Esophagus (tissue), 2 donors: Measurements from ENCODE around the gene ADRA2B. TPM values are rescaled to one million over a fixed set of nuclear protein-coding genes. Genes with fewer than 3 reads are reported as not detected.

Experiments used
- H3K27ac ChIP-seq, 2 donors: one replicate each; pipeline ENCODE4 v1.5.1; 2013; ENCODE audit warnings: low read depth in 2 of 2, mild to moderate bottlenecking in 2 of 2, inconsistent platforms in 1 of 2, low read length in 1 of 2, moderate library complexity in 1 of 2
- H3K27me3 ChIP-seq, 2 donors: one replicate each; pipeline ENCODE4 v1.6.1; 2013; ENCODE audit warnings: low read length in 2 of 2, control low read depth in 1 of 2, mild to moderate bottlenecking in 1 of 2; ENCODE audit not compliant: insufficient read depth in 2 of 2, control insufficient read depth in 1 of 2
- H3K36me3 ChIP-seq, 2 donors: one replicate each; pipeline ENCODE4 v1.6.1; 2013; ENCODE audit warnings: low read length in 1 of 2; ENCODE audit not compliant: control insufficient read depth in 2 of 2, insufficient read depth in 2 of 2
- H3K4me1 ChIP-seq, 2 donors: one replicate each; pipeline ENCODE4 v1.6.1; 2013; ENCODE audit warnings: low read length in 1 of 2; ENCODE audit not compliant: control insufficient read depth in 2 of 2, insufficient read depth in 2 of 2
- H3K4me3 ChIP-seq, 2 donors: one replicate each; pipeline ENCODE4 v1.5.1; 2013; ENCODE audit warnings: low read length in 2 of 2, mild to moderate bottlenecking in 2 of 2, low read depth in 1 of 2, moderate library complexity in 1 of 2
- H3K9me3 ChIP-seq, 2 donors: one replicate each; pipeline ENCODE4 v1.6.1; 2013; ENCODE audit warnings: mild to moderate bottlenecking in 2 of 2, low read depth in 1 of 2, low read length in 1 of 2, moderate library complexity in 1 of 2; ENCODE audit not compliant: control insufficient read depth in 2 of 2, insufficient read depth in 1 of 2
- WGBS, 2 donors: extraction: QIAGEN DNeasy Blood & Tissue Kit; methylation state at CpG; one replicate each; pipeline ENCODE4 v1.1.7; 2013; 5-methylcytosine and 5-hydroxymethylcytosine counted together
- polyA plus RNA-seq, 2 donors: library from polyadenylated mRNA; stranded (reverse); fragments of 200-250 nt; gene quantifications; one replicate each; pipeline ENCODE4 v1.2.3, GENCODE V29; 2013
- donor health status: healthy with polysubstance abuse.
- donor health status: Bipolar disorder and iron deficiency.

ADRA2B gene
- polyA plus RNA-seq, 2 donors: 0.27 to 0.98 TPM

DNA sequence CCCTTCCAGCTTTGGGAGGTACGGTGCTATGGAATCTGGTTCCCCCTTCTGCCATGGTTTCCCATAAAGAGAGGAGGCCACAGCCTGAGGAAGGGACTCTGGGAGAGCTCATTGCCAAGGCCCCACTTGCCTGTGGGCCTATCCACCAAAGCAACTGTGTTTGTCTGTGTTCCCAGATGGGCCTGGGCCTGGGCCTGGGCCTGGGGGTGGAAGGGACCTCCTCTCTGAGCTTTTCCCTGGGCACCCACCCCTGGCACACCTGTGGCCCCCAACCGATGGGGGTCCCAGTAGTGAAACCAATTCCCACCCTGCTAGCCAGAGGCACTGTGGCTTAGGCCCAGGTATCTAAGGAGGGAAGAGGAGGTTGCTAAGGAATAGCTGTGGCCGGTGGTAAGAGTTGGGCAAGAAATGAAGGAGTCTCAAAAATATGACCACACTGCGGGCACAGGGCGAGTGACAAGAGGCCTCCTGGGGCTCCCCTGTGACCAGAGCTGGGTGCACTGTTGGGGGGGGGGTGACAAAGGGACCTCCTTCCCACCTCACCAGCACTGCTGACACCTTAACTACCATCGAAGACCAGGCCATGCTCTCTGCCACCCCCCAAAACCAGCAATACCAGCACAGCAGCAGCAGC lies 33.8 kb upstream of the ADRA2B start:
- 93% methylated on average over 6 of the region's 6 CpGs for whole genome bisulfite sequencing, 2 donors

DNA sequence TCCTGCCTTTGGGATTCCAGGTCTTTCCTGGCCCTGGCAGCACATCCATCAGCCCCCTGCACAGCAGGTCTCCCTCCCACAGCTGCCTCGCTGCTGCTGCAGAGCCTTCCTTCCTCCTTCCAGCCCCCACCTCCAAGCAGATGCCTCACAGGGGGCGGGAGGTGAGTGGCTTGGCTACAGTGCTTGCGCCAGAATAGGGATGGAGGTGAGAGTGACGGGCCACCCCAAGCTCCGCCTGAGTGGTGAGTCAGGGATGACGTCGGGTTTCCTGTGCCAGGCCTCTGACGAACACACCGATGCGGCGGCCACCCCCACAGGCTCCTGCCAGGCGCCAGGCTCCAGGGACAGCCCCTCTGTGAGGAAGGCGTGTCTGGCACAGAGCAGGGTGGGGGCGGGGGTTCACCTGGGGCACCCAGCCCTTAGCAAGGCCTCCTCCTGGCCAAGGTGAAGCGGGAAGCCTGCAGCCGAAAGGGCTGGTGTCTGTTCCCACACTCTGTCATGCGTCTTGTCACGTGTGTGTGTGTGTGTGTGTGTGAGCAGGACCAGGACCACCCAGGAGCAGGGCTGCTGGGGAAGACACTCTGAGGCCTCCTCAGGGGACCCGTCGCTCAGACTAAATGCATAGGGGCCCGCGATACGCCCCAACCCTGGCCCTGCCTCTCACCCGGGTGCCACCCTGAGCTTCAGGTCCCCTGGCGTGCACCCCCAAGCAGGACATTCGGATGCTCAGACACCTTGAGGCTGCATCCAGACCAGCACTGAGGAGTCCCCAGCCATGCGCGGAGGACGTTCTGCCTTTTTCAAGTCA lies 32.2 kb upstream of the ADRA2B start:
- no peaks in the 10 kb centered on the region for H3K27me3 ChIP-seq
- 36% methylated on average over 29 of the region's 29 CpGs for WGBS, 2 donors

More for the DNA sequence above, 33.8 kb upstream of the ADRA2B start:
- H3K4me1 ChIP-seq: peaks cover 3 to 7% of the 10 kb centered on the region in 2 donors
- no peaks in the 10 kb centered on the region for H3K9me3 ChIP-seq
- H3K4me3 ChIP-seq: no peak overlapping the region
- H3K36me3 ChIP-seq: no peaks in the 10 kb centered on the region
- no peaks in the 10 kb centered on the region for H3K27me3 ChIP-seq
- H3K27ac ChIP-seq: no peak overlapping the region

DNA sequence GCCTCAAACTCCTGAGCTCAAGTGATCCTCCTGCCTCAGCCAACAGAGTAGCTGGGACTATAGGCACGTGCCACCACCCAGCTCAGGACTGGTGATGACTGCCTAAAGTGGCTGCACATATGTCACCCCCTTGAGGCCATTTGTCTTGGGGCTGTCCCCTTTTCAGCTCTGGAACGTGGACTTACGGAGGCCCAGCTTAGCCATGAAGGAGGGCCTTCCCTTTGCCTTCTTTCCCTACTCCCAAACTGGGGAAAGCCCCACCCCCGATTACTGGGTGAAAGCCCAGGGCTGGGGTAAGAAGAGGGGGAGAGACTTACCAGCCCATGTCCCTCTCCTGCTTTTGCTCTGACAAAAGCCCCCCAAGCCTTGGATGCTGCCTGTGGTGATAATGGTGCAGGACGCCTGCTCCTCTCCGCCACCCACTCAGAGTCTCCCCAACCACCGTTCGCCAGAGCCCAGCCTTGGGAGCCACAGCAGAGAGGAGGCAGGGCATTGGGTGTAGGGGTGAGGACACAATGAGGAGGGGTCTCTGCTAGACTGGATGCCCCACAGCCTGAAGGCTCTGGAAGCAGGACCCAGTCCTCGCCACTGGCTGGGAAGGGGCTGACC lies 31.3 kb upstream of the ADRA2B start:
- Histone ChIP-seq H3K27me3 (no peaks in the 10 kb centered on the region), H3K4me1 (peaks cover 14% of the 10 kb centered on the region in 2 donors), H3K27ac (peak overlapping the region in 1 of 2 donors; percentile 14), H3K4me3 (no peak overlapping the region), H3K9me3 (no peaks in the 10 kb centered on the region), H3K36me3 (no peaks in the 10 kb centered on the region)
- WGBS, 2 donors: 75 to 76% methylated on average over 9 of the region's 9 CpGs

More for the DNA sequence above, 32.2 kb upstream of the ADRA2B start:
- H3K36me3 ChIP-seq: no peaks in the 10 kb centered on the region
- H3K4me1 ChIP-seq: peaks cover 14% of the 10 kb centered on the region in 2 donors
- H3K27ac ChIP-seq: peak overlapping the region; percentile 14 to 53
- H3K9me3 ChIP-seq: no peaks in the 10 kb centered on the region
- no peak overlapping the region for H3K4me3 ChIP-seq

DNA sequence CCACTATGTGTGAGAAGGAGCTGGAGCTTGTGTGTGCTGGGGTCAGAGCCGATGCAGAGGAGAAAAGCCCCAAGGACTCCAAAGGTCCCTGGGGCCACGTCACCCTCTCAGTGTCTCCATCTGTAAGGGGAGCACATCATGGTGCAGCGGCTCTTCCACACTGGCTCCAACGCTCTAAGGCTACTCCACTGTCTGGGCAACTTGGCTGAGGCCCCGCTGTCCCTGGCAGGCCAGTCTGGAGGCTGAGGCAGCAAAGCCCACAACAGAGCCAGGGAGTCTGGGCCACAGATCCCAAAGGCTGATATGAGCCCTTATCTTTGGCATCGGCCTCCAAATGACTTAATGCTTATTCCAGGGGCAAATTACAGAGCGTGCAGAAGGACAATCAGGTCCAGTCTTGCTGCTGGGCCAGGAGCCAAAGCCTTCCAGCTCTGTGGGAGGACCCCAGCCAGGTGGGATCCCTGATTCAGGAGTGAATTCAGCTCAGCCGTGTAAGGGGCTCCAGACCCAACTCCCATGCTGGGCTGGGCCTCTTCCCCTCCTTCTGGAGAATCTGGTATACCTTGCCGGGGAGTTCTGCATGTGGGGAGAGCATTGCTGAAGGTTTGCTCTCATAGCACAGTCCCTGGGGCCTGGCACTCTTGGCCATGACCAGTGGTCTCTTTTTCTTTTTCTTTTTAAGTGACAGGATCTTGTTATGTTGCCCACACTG lies 30.7 kb upstream of the ADRA2B start:
- Histone ChIP-seq H3K4me3 (no peak overlapping the region), H3K27ac (peak overlapping the region; percentile 45 to 46), H3K9me3 (no peaks in the 10 kb centered on the region), H3K36me3 (no peaks in the 10 kb centered on the region), H3K27me3 (no peaks in the 10 kb centered on the region), H3K4me1 (peaks cover 14 to 16% of the 10 kb centered on the region in 2 donors)
- WGBS, 2 donors: 79 to 86% methylated on average over 9 of the region's 9 CpGs

DNA sequence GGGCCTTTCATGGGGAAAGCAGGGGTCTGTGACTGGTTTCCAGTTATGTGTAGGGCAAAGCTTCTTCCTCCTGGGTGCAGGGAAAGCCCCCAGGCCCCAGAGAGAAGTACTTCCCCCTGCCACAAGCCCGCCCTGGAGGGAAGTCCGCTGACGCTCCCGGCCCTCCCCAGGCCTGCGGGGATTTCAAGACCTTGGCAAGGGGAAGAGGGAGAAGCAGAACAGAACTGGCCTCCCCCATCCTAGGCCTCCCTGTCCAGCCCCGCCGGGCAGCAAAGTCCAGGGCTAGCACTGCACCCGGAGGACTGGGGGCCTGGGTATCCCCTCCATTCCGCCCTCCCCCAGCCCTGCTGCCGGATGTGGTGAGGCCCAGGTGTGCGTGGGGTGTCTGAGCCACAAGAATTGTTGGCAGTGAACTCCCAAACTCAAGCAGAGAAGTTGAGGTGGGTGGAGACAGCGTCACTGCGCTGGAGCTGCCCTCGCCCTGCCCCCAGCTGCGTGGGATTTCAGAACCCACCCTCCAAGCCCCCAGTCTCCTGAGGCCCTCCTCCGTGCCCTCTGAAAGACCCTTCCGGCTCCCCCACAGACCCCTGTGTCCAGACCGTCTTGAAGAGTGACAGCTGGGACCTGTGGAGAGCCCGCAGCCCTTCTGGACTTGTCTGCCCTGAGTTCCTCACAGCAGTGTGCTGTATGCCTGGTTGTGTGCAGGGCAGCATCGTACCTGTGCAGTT lies 29.9 kb upstream of the ADRA2B start:
- Histone ChIP-seq H3K4me1 (peaks cover 14 to 17% of the 10 kb centered on the region in 2 donors), H3K4me3 (no peak overlapping the region)

DNA sequence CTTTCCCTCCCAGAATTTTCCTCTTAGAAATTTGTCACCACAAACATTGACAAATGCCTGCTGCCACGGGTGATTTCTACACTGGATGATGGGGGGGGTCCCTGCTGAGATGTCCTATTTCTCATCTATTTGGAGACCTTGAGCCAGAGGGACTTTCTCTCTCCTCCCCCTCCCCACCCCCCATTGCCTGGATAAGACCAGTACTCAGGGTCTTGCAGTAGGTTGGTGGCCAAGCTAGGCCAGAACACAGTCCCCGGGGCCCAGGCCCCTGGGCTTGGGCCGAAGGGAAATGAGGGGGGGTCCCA lies 29.4 kb upstream of the ADRA2B start:
- H3K36me3 ChIP-seq: no peaks in the 10 kb centered on the region
- H3K9me3 ChIP-seq: no peaks in the 10 kb centered on the region
- WGBS, 2 donors: 46 to 54% methylated on average over 3 of the region's 3 CpGs
- peaks cover 14 to 17% of the 10 kb centered on the region in 2 donors for H3K4me1 ChIP-seq
- H3K27me3 ChIP-seq: no peaks in the 10 kb centered on the region
- no peak overlapping the region for H3K4me3 ChIP-seq
- peak overlapping the region; percentile 60 to 69 for H3K27ac ChIP-seq

More for the DNA sequence above, 29.9 kb upstream of the ADRA2B start:
- Histone ChIP-seq H3K9me3 (no peaks in the 10 kb centered on the region), H3K27ac (peak overlapping the region; percentile 60 to 69), H3K36me3 (no peaks in the 10 kb centered on the region), H3K27me3 (no peaks in the 10 kb centered on the region)
- 58 to 64% methylated on average over 20 of the region's 20 CpGs for WGBS, 2 donors

DNA sequence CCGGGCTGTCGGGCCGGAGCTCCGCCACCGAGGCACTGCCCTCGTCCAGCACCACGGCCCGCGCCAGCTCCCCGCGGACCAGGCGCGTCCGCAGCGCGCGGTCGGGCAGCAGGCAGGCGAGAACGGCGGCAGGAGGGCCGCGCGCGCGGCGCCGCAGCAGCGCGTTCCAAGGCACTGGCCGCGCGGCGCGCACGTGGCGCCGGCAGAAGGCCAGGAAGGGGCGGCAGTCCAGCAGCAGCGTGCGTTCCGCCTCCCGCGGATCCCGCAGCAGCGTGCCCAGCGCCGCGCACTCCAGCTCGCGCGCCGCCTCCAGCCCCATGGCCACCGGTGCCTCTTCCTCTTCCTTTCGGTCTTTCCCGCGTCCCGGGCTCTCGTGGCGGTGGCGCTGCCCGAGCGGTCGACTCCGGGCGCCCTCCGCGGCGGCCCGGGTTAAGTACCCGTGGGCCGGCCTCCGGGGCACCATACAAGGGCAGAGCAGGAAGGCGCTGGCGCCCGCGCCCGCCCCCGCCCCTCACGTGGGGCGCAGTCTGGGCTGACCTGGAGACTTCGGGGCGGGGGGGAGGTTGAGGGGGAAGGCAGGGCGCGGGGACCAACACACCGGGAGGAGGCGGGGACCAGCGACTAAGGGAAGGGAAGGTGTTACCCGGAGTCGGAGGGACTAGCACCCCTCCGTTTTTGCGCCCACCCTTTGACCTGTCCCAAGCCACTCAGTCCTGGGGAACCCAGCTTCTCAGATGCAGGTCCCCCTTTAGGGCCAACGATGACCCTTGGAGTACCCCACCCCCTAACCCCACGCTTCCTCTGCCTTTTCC lies 28.9 kb upstream of the ADRA2B start, which contains the start of gene DUSP2:
Gene DUSP2, minus strand, starts transcription at position 405 of the 812 bp plus-strand sequence. Its CDS starts 86 bp downstream, at position 319.
- H3K27ac ChIP-seq: peak within 1 kb of the TSS; percentile 60 to 69
- no peaks in the 10 kb centered on the region for H3K9me3 ChIP-seq
- peak within 1 kb of the TSS; percentile 60 to 68 for H3K4me3 ChIP-seq
- 2% methylated on average over 78 to 94 of the region's 94 CpGs for WGBS, 2 donors
- no peaks in the 10 kb centered on the region for H3K27me3 ChIP-seq
- H3K4me1 ChIP-seq: peaks cover 14 to 17% of the 10 kb centered on the region in 2 donors
- no peaks in the 10 kb centered on the region for H3K36me3 ChIP-seq

DNA sequence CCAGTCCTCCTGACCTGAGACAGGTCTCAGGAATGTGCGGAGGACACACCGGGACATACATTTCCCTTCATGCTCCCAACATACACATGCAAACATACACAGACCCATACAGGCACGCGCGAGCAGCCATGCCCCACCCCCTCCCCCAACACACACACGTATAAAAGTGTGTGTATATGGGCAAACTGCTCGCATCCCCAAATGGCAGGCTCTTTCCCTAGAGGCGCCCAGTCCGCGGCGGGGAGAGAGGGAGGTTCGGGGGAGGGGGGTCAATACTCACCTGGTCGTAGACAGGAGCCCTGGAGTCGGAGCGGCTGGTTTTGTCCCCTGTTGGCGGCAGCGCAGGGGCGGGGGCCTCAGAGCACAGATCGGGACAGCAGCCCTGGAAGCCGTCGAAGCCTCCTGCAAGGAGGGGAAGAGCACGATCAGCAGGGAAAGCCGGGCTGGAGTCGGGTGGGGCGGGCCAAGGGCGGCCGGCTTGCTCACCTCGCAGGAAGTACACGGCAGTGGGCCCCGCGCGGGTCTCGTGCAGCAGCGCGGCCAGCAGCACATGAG lies 28.2 kb upstream of the ADRA2B start:
- Histone ChIP-seq H3K27me3 (no peaks in the 10 kb centered on the region), H3K36me3 (no peaks in the 10 kb centered on the region), H3K4me3 (peak overlapping the region; percentile 60 to 68), H3K4me1 (peaks cover 14 to 17% of the 10 kb centered on the region in 2 donors), H3K27ac (peak overlapping the region in 1 of 2 donors; percentile 43), H3K9me3 (no peaks in the 10 kb centered on the region)
- WGBS, 2 donors: 5% methylated on average over 33 to 35 of the region's 35 CpGs
